GM19438 (cell line): ENCODE results near the gene TRPM7.
"Not testable (repeated sequence)": the region's sequence is repeated elsewhere in the genome, so short reads cannot be mapped to it uniquely, and the experiment has no call there.

ENCODE experiments used
- ATAC-seq: cut with Tn5 transposase; IDR thresholded peaks from one replicate; pipeline ENCODE4 v1.9.1; 2021; ENCODE audit warnings: low read depth; ENCODE audit not compliant: unreplicated experiment

Gene TRPM7

GRCh38 chr15:50590288-50590687 lies 96.3 kb downstream of the TRPM7 start:
- ATAC-seq, result no peak

- no peak for ATAC-seq
Observed at GRCh38 chr15:50577492-50577891, 109.1 kb downstream of the TRPM7 start.

- ATAC-seq, result no peak
Observed at GRCh38 chr15:50576166-50576565, 110.4 kb downstream of the TRPM7 start.

- ATAC-seq, result not testable (repeated sequence)
Observed at GRCh38 chr15:50573842-50574241, 112.8 kb downstream of the TRPM7 start.

GRCh38 chr15:50563756-50564155 lies 122.8 kb downstream of the TRPM7 start:
- no peak for ATAC-seq

- ATAC-seq, result no peak
Observed at GRCh38 chr15:50562735-50563640, 123.6 kb downstream of the TRPM7 start.

GRCh38 chr15:50558012-50558411 lies 128.6 kb downstream of the TRPM7 start:
- ATAC-seq, result no peak

GRCh38 chr15:50556642-50557371 lies 129.8 kb downstream of the TRPM7 start:
- ATAC-seq, result no peak

- no peak for ATAC-seq
Observed at GRCh38 chr15:50552238-50552637, 134.4 kb downstream of the TRPM7 start.

GRCh38 chr15:50549326-50549725 lies 137.3 kb downstream of the TRPM7 start:
- no peak for ATAC-seq

GRCh38 chr15:50546566-50546965 lies 140.0 kb downstream of the TRPM7 start, which contains the start of gene USP50:
Gene USP50, minus strand, starts transcription at chr15:50546666. Its CDS starts 141 bp downstream, at chr15:50546525.
- ATAC-seq, result no peak

- no peak for ATAC-seq
Observed at GRCh38 chr15:50544368-50544767, 142.2 kb downstream of the TRPM7 start.

GRCh38 chr15:50543556-50543955 lies 143.0 kb downstream of the TRPM7 start:
- ATAC-seq, result no peak

- ATAC-seq, result no peak
Observed at GRCh38 chr15:50542887-50543210, 143.7 kb downstream of the TRPM7 start.

- ATAC-seq, result no peak
Observed at GRCh38 chr15:50531766-50532165, 154.8 kb downstream of the TRPM7 start.

GRCh38 chr15:50531163-50531562 lies 155.4 kb downstream of the TRPM7 start:
- ATAC-seq, result no peak

- ATAC-seq, result no peak
Observed at GRCh38 chr15:50523851-50524251, 162.7 kb downstream of the TRPM7 start.

- ATAC-seq, result no peak
Observed at GRCh38 chr15:50519740-50520425, 166.7 kb downstream of the TRPM7 start.

- no peak for ATAC-seq
Observed at GRCh38 chr15:50513001-50513400, 173.6 kb downstream of the TRPM7 start.
